MV-4-11 (cell line): ENCODE data around the gene POU2F1.

Source experiments
- DNase-seq: peaks from one replicate; lab custom pipeline; 2025; lab: John Stamatoyannopoulos, UW

The POU2F1 gene

DNA sequence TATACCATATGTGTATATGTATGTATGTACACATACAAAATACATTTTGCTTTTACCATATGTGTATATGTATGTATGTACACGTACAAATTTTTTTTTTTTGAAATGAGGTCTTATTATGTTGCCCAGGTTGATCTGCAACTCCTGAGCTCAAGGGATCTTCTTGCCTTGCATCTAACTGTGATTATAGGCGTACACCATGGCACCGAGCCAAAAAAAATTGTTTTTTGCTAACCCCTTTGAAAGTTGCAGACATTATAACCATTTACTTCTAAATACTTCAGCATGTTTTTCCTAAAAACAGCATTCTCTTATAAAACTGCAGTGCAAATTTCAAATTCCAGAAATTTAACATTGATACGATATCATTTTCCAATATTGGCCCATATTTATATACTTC lies 147.0 kb downstream of the POU2F1 start:
- DNase-seq: no peak

GRCh38 chr1:167369175-167369574 lies 148.5 kb downstream of the POU2F1 start:
- no peak for DNase-seq

- no peak for DNase-seq
Measured at GRCh38 chr1:167369933-167370332, 149.2 kb downstream of the POU2F1 start.

- DNase-seq: no peak
Measured at GRCh38 chr1:167371030-167371429, 150.3 kb downstream of the POU2F1 start.

- DNase-seq: no peak
Measured at GRCh38 chr1:167373398-167373797, 152.7 kb downstream of the POU2F1 start.

GRCh38 chr1:167373986-167374385 lies 153.3 kb downstream of the POU2F1 start:
- no peak for DNase-seq

DNA sequence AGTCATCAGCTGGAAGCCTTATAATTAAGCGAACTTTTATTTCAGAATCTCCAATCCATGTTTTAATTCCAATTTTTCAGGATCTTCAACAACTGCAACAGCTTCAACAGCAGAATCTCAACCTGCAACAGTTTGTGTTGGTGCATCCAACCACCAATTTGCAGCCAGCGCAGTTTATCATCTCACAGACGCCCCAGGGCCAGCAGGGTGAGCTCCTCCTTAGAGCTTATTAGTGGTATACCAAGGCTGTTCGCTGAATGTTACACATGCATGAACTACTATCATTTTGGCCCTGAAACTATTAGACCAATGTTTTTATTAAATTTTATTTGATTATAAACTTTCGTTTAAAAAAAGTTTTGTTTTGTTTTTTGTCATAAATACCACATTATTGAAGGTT lies 155.3 kb downstream of the POU2F1 start:
- DNase-seq: no peak

DNA sequence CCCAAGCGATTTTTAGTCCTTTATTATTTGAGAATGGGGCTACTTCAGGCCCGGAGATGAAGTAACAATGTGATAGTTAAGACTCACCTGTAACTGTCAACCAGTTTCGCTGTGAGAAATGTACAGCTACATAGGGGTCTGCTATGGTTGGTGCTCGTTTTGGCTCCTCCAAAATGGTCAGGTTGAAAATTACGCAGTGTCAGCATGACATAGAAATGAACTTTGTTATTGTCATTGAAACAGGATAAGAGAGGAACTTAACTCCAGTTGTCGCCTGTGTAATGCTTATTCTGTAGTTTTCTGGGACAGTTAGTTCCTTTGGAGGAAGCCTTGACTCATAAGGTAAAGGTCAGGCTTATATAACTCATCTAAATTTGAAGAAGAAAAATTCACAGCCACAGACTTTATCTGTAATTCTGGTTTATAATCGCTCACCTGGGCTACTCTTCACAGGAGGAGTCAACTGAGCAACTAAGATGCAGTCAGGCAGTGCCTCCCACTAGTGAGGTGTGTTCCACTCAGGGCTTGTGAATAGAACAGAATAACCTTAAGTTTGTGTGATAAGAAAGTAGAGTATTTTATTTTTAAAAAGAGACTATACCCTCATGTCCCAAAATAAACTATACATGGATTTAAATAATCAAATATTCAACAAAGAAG lies 166.7 kb downstream of the POU2F1 start:
- no peak for DNase-seq

- DNase-seq: no peak
Measured at GRCh38 chr1:167388976-167389375, 168.3 kb downstream of the POU2F1 start.

DNA sequence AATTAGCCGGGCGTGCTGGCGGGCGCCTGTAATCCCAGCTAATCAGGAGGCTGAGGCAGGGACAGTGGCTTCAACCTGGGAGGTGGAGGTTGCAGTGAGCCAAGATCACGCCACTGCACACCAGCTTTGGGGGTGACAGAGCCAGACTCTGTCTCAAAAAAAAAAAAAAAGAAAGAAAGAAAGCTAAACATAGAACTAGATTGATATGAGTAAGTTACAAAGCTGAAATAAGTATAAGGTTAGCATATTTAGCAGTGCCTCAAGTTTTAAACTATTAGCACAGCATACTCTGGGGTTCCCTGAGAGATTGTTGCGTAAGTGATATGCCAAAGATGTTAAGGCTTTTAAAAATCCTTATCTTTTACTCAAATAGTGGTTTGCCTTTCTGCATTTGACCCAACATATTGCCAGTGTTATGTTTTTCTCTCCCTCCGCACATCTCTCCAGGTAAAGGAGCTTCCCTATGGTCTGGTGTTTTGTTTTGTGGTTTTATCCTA lies 171.6 kb downstream of the POU2F1 start:
- no peak for DNase-seq

- DNase-seq: no peak
Measured at GRCh38 chr1:167400359-167400953, 179.8 kb downstream of the POU2F1 start.

DNA sequence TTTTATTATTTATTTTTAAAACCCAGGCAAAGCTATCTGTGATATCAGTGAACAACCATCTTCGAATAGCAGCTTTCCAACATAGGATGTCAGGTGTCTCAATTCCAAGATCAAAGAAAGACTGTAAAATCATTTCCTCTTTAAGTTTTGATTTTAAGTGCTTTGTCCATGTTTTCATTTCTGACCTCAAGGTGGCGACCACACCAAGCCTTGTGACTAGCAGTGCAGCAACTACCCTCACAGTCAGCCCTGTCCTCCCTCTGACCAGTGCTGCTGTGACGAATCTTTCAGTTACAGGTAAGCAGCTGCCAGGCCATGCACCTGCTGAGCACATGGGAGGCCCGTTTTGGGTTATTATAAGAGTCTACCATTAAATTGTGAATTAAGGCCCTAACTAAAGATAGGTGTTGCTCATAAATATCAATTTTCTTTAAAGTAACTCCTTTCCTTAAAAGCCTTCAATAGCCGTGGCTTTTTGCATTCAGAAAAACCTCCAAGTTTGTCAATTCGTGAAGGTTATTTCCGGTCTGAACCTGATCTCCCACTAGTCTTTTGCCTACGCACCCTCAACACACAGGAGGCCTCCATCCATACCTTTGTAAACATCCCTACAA lies 180.7 kb downstream of the POU2F1 start:
- peak; percentile 40 for DNase-seq

- DNase-seq: no peak
Measured at GRCh38 chr1:167404161-167404888, 183.6 kb downstream of the POU2F1 start.

DNA sequence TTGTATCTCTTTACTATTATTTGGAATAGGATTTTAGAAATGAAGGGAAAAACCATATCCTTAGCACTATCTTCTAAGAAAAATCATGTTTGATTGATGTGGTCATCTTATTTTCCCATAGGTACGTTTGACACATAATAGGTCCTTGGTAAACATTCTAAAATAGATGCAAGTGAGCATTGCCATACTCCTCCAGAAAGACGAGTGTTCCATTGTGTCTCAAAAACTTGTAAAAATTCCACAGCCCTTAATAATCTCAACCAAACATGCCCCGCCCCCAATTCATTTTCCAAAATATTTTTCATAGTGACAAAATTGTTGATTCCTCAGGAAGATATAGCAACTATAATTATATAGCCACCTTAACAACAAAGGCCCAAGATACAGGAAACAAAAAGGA lies 184.2 kb downstream of the POU2F1 start:
- no peak for DNase-seq

DNA sequence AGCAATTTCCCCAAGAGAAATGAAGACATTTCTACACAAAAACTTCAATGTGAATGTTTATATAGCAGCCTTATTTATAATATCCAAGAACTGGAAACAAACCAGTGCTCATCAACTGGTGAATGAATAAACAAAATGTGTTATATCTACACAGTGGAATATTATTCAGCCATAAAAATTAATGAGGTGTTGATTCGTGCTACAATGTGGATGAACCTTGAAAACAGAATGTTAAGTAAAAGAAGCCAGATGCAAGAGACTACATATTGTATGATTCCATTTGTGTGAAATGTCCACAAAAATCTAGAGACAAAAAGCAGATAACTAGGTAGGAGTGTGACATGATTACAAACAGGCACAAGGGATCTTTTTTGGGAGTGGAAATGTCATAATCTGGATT lies 187.7 kb downstream of the POU2F1 start:
- DNase-seq: no peak

DNA sequence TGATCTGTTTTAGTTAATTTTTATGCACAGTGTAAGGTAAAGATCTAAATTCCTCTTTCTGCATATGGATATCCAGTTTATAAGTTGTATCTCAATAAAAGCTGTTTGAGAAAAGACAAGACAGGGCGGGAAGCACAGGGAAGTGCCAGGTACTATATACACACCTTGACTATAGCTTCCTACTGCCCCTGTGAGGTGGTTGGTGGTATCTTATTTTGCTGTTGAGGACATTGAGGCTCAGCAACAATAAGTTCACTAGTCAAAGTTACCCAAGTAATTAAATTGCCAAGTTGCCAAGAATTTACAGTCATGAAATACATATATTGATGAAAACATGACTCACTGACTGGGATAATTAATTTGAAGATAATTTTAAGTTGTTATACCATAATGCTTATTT lies 188.5 kb downstream of the POU2F1 start:
- no peak for DNase-seq

DNA sequence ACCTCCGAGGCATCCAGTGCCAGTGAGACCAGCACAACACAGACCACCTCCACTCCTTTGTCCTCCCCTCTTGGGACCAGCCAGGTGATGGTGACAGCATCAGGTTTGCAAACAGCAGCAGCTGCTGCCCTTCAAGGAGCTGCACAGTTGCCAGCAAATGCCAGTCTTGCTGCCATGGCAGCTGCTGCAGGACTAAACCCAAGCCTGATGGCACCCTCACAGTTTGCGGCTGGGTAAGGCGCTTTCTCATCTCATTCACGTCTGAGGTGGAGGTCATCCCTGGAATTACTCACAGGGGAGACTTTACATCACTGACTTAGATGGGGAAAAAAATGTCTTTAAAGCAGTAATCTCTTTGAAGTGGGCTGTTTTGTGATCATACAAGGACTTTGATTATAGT lies 191.4 kb downstream of the POU2F1 start:
- DNase-seq: no peak

DNA sequence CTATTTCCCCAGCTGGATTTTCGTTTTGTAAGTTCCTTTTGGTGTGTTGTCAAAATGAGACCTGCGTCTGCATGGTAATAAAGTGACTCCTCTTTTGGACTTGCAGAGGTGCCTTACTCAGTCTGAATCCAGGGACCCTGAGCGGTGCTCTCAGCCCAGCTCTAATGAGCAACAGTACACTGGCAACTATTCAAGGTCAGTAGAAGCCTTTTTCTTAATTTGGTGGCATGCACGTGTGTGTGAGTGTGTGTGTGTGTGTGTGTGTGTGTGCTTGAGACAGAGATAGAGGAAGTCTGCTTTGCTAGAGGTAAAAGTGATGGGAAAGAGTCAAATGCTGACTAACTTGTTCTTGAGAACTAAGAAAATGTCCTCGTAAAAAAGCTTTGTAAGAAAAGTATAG lies 192.2 kb downstream of the POU2F1 start:
- DNase-seq: peak; percentile 28

- DNase-seq: no peak
Measured at GRCh38 chr1:167413328-167413727, 192.6 kb downstream of the POU2F1 start.

GRCh38 chr1:167416506-167416905 lies 195.8 kb downstream of the POU2F1 start:
- DNase-seq: no peak

GRCh38 chr1:167418391-167418790 lies 197.7 kb downstream of the POU2F1 start:
- DNase-seq: no peak

- DNase-seq: no peak
Measured at GRCh38 chr1:167419245-167419644, 198.6 kb downstream of the POU2F1 start.

- no peak for DNase-seq
Measured at GRCh38 chr1:167420510-167420909, 199.8 kb downstream of the POU2F1 start.
